T1000 (cell line): ENCODE measurements around the gene SDHA.
"Not testable (repeated sequence)": the region's sequence is repeated elsewhere in the genome, so short reads cannot be mapped to it uniquely, and the experiment has no call there.

Source experiments
- DNase-seq: peaks from one replicate; lab custom pipeline; 2025; ENCODE audit warnings: mixed read lengths; lab: John Stamatoyannopoulos, UW

SDHA gene

GRCh38 chr5:257148-257547 is 39.0 kb downstream of the SDHA start:
- DNase-seq: no peak

DNA sequence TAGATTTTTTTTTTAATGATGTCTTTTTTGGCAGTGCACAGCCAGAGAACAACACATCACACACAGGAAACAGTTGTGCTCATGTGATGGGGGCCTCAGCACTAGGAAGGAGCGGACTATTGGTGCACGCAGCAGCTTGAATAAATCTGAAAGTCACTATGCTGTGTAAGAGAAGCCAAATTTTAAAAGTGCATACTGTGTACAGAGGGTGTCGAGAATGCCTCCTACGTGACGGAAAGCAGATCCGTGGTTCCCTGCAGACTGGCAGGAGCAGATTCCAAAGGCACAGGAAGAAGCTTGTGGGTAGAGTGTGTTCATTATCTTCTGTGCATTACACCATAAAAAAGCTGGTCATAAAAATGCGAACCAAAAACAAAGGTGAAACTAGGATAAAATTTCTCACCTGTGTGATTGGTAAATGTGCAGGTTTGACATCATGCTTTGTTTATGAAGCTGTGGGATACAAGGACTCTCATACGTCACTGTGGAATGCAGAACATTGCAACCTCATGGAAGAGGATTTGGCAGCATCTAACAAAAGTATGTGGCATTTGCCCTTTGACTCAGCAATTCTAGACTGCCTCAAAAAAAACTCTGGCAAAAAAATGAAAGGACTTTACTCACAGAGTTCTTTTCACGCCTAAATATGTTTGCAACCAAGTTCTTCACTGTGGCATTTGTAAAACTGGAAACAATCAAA is 45.3 kb downstream of the SDHA start:
- not testable (repeated sequence) for DNase-seq

DNA sequence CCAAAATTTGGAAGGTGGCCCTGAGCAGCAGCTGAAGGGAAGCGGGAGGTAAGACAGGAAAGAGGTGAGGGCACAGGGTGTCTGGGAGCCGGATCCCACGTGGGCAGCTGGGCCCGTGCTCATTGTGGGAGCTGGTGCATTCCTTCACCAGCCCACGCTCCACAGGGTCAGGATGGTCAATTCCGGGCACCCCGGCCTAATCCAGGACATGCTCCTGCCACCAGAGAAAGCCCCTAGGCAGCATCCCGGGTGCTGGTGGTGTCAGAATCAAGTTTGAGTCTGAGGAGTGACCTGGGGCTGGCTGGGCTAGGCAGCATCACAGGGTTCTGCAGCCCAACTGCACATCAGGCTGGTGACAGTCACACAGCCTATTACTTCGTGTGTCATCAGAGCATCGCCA is 46.2 kb downstream of the SDHA start:
- DNase-seq: no peak

GRCh38 chr5:266311-267026 is 48.3 kb downstream of the SDHA start:
- not testable (repeated sequence) for DNase-seq

DNA sequence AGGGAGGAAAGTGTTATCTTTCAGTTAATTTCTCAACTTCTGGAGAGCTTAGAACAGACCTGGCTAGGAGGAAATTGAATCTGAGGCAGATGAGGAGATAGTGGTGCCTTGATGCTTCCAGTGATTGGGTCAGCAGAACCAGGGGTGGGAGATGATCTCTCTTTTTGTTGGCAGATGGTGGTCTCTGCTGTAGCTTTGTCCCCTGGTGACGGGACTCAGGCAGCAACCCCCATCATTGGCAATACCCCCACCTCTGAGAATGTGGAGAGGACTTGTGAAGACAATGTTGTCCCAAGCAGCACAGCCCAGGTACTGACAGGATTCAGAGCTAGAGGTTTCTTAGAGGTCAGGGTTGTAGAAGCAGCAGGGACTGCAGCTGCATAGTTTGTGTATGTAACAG is 49.6 kb downstream of the SDHA start:
- DNase-seq: no peak

DNA sequence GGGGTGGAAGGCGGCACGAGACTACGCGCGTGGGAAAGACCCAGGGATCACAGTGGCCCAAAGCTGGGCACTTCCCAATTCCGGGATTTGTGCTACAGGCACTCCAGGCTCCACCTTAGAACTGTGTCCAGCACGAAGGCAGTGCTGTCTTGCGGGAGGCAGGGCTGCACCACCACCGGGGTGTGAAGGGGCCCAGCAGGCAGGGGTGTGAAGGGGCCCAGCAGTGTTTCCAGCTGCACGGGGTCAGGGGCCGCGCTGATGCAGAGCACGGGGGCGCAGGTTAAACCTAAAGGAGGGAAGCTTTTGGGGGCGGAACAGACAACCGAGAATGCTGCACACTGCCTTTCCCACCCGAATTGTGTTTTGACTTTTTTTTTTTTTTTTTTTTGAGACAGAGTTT is 52.2 kb downstream of the SDHA start:
- DNase-seq: no peak

DNA sequence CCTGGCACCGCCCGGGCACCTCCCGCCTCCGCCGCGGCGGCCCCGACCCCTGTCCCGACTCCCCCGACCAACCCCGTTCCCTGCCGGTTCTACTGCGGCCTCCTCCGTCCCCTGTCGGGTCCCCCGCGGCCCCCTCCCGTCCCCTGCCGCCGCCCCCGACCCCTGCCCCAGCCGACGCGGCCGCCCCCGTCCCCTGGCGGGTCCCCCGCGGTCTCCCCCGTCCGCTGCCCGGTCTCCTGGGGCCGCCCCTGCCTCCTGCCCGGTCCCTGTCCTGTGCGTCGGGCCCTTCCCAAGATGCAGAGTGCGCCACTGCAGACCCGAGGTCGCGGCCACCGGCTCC is 53.7 kb downstream of the SDHA start:
- DNase-seq: not testable (repeated sequence)

GRCh38 chr5:273091-273490 is 55.0 kb downstream of the SDHA start:
- DNase-seq: not testable (repeated sequence)

DNA sequence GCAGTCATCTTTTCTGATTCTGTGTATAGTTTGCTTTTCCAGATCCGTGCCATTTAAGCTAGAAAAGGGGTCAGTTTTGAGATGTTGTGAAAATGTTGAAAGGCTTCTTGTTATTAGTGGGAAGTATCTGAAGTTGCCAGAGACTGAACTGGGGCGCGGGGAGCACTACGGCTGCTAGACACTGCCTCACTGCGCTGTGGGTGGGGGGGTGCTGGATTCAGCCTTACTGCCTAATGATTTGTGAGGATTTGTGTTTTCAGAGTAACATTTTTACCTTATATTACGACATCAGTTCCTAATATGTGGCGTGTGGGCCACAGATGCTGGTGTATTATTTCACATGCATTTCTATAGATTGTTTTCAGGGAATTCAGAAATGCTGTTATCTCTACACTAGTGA is 55.4 kb downstream of the SDHA start:
- DNase-seq: not testable (repeated sequence)

- not testable (repeated sequence) for DNase-seq
Observed at GRCh38 chr5:274346-274745, 56.2 kb downstream of the SDHA start.

GRCh38 chr5:278646-279045 is 60.5 kb downstream of the SDHA start:
- DNase-seq: no peak

GRCh38 chr5:279051-279665 is 61.0 kb downstream of the SDHA start:
- not testable (repeated sequence) for DNase-seq

DNA sequence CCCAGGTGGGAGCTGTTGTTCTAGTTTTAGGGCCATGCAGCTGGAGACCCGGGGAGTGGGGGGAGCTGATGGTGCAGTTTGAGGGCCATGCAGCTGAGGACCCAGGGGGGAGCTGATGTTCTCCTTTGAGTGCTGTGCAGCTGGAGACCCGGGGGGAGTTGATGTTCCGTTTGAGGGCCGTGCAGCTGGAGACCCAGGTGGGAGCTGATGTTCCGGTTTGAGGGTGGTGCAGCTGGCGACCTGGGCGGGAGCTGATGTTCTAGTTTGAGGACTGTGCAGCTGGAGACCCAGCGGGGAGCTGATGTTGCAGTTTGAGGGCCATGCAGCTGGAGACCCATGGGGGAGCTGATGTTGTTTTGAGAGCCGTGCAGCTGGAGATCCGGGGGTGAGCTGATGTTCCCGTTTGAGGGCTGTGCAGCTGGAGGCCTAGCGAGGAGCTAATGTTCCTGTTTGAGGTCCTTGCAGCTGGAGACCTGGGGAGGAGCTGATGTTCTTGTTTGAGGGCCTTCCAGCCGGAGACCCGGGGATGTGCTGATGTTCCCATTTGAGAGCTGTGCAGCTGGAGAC is 68.0 kb downstream of the SDHA start:
- DNase-seq: no peak

DNA sequence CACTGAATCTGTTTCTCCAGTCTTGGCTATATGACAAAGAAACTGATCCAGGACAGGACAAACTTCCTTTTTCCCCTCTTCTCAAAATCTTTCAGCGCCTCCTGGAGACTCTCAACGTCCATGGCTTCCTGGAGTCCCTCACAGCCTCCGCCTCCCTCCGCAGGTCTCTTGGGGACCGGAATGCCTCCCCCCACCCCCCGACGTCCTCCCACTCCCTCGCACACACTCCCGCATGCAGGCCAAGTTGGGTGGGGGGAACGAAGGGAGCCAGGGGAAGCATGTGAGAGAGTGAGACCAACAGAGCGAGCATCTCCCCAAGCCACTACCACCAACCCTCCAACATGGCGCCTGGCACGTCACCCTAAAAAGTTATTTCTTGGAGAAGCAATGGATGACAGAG is 72.1 kb downstream of the SDHA start:
- not testable (repeated sequence) for DNase-seq

DNA sequence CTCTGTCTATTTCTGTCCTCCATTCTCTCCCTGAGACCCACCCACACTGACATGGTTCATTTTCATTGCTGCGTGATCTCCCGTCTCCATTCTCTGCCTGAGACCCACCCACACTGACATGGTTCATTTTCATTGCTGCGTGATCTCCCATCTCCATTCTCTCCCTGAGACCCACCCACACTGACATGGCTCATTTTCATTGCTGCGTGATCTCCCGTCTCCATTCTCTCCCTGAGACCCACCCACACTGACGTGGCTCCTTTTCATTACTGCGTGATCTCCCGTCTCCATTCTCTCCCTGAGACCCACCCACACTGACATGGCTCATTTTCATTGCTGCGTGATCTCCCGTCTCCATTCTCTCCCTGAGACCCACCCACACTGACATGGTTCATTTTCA is 73.2 kb downstream of the SDHA start:
- not testable (repeated sequence) for DNase-seq

- DNase-seq: not testable (repeated sequence)
Observed at GRCh38 chr5:294788-295187, 76.7 kb downstream of the SDHA start.

GRCh38 chr5:296207-296606 is 78.1 kb downstream of the SDHA start:
- DNase-seq: not testable (repeated sequence)

DNA sequence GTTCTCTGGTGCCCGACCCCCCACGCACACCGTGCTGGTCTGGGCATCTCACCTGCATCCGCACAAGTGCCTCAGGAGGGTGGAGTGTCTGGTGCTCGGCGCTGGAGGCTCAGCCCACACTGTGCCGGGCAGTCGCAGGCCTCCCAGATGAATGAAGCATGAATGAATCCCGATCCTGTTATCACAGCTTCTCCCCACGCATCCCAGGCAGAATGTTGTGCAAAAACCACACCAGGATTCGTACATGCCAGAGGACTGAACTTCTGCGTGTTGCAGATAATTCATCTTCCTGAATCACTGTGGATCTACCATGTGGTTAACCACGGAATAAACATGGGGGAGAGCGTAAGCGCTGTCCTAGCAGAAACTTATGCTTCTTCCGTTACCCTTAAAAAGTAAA is 78.8 kb downstream of the SDHA start:
- DNase-seq: not testable (repeated sequence)

- DNase-seq: not testable (repeated sequence)
Observed at GRCh38 chr5:297448-297847, 79.3 kb downstream of the SDHA start.

DNA sequence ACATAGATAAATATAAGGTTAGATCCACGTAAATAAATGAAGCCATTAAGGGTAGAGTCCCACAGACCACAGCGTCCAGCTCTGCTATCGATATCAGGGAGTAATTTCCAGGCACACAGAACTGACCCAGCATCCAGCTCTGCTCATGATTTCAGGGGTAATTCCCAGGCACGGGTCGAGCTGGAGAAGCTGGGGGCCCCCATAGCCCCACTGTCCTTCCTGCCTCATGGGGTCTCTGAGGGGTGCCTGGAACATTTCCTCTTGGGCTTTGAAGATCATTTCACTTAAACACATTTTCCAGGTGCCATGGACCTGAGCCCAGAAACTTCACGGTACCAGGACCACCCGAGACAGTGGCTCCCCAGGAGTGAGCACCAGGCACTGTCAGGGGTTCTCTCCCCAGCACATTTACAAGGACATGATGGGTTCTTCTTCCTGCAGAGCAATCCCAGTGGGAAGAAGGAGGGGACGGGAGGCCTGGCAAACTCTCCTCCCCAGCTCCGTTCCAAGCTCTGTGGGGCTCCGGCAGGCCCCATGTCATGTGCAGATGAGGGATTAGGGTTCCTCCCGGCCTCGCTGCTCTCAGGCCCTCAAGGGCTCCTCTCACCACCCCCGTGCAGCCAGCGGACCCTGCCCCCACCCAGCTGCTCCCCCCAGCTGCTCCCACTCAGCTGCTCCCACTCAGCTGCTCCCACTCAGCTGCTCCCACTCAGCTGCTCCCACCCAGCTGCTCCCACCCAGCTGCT is 80.0 kb downstream of the SDHA start:
- DNase-seq: not testable (repeated sequence)

DNA sequence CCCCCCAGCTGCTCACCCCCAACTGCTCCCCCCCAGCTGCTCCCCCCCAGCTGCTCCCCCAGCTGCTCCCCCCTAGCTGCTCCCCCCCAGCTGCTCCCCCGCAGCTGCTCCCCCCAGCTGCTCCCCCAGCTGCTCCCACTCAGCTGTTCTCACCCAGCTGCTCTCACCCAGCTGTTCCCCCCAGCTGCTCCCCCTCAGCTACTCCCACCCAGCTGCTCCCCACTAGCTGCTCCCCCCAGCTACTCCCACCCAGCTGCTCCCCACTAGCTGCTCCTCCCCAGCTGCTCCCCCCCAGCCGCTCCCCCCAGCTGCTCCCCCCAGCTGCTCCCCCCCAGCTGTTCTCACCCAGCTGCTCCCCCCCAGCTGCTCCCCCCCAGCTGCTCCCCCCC is 80.6 kb downstream of the SDHA start:
- DNase-seq: no peak

- not testable (repeated sequence) for DNase-seq
Observed at GRCh38 chr5:299921-300320, 81.8 kb downstream of the SDHA start.
